Panc1 (cell line): ENCODE data around the gene CLNK. TPM values are rescaled to one million over a fixed set of nuclear protein-coding genes. Genes with fewer than 3 reads are reported as not detected.
A peak's percentile ranks its signal among the peaks of the same experiment; 100 is the strongest.

Source experiments
- ATAC-seq: fragments of 200-7000 bp; cut with Tn5 transposase; 2 replicates; pipeline ENCODE4 v1.9.1; 2020; ENCODE audit warnings: mild to moderate bottlenecking, moderate library complexity
- BruUV-seq: library from RNA; stranded (reverse); fragments of 400-500 nt; replicated peaks from 2 replicates; lab custom pipeline; 2021; lab: Mats Ljungman, UMichigan
- CTCF ChIA-PET: fragments of 300-600 bp; sonication (Branson Sonifier 250); formaldehyde crosslinking; loops from one replicate; lab custom pipeline; 2022; ENCODE audit warnings: antibody characterized with exemption; lab: Charles Lee
- POLR2A ChIA-PET: fragments of 300-600 bp; sonication (Branson Sonifier 250); formaldehyde crosslinking; loops from one replicate; lab custom pipeline; 2022; ENCODE audit warnings: antibody characterized with exemption; lab: Charles Lee
- DNase-seq: peaks from one replicate; pipeline ENCODE4 v3.0.0-alpha.2; 2010; ENCODE audit warnings: low read depth, low spot score
- H3K27ac ChIP-seq: 2 replicates; pipeline ENCODE4 v1.5.1; 2011; ENCODE audit warnings: mild to moderate bottlenecking, low read length, inconsistent platforms
- H3K27me3 ChIP-seq: fragments of 200-500 bp; sonication (Bioruptor generic); 2 replicates; pipeline ENCODE4 v1.6.0; 2014; ENCODE audit warnings: low read length, inconsistent platforms; ENCODE audit not compliant: control insufficient read depth, insufficient read depth
- H3K36me3 ChIP-seq: fragments of 200-500 bp; sonication (Bioruptor generic); 2 replicates; pipeline ENCODE4 v1.5.1; 2014; ENCODE audit warnings: inconsistent platforms, mild to moderate bottlenecking, low read length, moderate library complexity; ENCODE audit not compliant: control insufficient read depth, insufficient read depth
- H3K4me1 ChIP-seq: 2 replicates; pipeline ENCODE4 v1.5.1; 2011; ENCODE audit warnings: inconsistent platforms, mild to moderate bottlenecking, low read length, moderate library complexity; ENCODE audit not compliant: control insufficient read depth, insufficient read depth
- H3K4me3 ChIP-seq, 2 experiments: 2 replicates each; pipeline ENCODE4 v1.5.1; 2011 to 2012; ENCODE audit warnings: low read depth in 2 of 2, low read length in 2 of 2, mild to moderate bottlenecking in 2 of 2, inconsistent platforms in 1 of 2, moderate library complexity in 1 of 2
- H3K9me3 ChIP-seq: fragments of 200-500 bp; sonication (Bioruptor generic); 2 replicates; pipeline ENCODE4 v1.5.1; 2014; ENCODE audit warnings: low read depth, mild to moderate bottlenecking, inconsistent platforms, low read length, moderate library complexity; ENCODE audit not compliant: control insufficient read depth, insufficient read depth
- POLR2AphosphoS5 ChIP-seq: IDR thresholded peaks from 2 replicates; pipeline ENCODE4 v1.6.1; 2012; ENCODE audit warnings: mild to moderate bottlenecking, low read depth, low read length, moderate library complexity
- SIN3A ChIP-seq: IDR thresholded peaks from 2 replicates; pipeline ENCODE4 v1.6.1; 2012; ENCODE audit warnings: low read depth, mild to moderate bottlenecking, low read length, moderate library complexity, borderline replicate concordance; ENCODE audit not compliant: insufficient read depth
- TCF7L2 ChIP-seq: IDR thresholded peaks from 2 replicates; pipeline ENCODE4 v1.6.1; 2011; ENCODE audit warnings: mild to moderate bottlenecking, low read depth, low read length, inconsistent platforms
- in situ Hi-C: cut with HindIII; loops from 2 replicates; pipeline ENCODE4 v1.10.0; 2016; ENCODE audit warnings: low sequenced_read_pairs, low pct_unique_long_range_greater_than_20kb
- intact Hi-C: fragments of 100-400 bp; cut with micrococcal nuclease; formaldehyde crosslinking; loops from one replicate; pipeline ENCODE4 v1.10.0; 2022; ENCODE audit not compliant: unreplicated experiment
- total RNA-seq: library from RNA; stranded (reverse); gene quantifications from one replicate; pipeline ENCODE4 v1.2.1, GENCODE V29; 2021; ENCODE audit not compliant: unreplicated experiment
- TF ChIP-seq, protein P1 (sequence below): fragments of 450-650 bp; IDR thresholded peaks from 2 replicates; pipeline ENCODE4 v1.5.1; 2017; ENCODE audit warnings: mild to moderate bottlenecking
- TF ChIP-seq, protein P2 (sequence below), 2 experiments: IDR thresholded peaks; 2 replicates each; pipeline ENCODE4 v1.6.1; 2011 to 2012; ENCODE audit warnings: low read depth in 2 of 2, control low read depth in 1 of 2, low read length in 1 of 2, mild to moderate bottlenecking in 1 of 2, moderate library complexity in 1 of 2; ENCODE audit not compliant: insufficient read depth in 1 of 2

CLNK gene
- total RNA-seq, 1 experiment from 2014 or later, result not detected

DNA sequence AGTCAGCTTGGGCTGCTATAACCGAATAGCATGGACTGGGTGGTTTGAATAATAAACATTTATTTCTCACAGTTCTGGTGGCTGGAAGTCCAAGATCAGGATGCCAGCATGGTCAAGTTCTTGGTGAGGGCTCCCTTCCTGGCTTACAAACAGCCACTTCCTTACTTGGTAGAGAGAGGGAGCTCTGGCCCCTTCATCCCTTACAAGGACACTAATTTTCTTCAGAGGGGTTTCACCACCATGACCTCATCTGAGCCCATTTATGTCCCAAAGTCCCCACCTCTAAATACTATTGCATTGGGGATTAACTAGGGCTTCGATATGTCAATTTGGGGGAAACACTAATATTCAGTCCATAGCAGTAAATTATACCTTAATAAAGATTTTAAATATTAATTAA lies 61.8 kb downstream of the CLNK start:
- Histone ChIP-seq H3K9me3 (no peaks in the 10 kb centered on the region), H3K4me1 (no peaks in the 10 kb centered on the region), H3K27ac (no peak overlapping the region), H3K36me3 (no peaks in the 10 kb centered on the region), H3K27me3 (no peaks in the 10 kb centered on the region; the same call in 1 of the 2 replicates), H3K4me3 (no peak overlapping the region)
- TF ChIP-seq POLR2AphosphoS5 (no peak), SIN3A (no peak), TCF7L2 (no peak)
- TF ChIP-seq, protein P1, sequence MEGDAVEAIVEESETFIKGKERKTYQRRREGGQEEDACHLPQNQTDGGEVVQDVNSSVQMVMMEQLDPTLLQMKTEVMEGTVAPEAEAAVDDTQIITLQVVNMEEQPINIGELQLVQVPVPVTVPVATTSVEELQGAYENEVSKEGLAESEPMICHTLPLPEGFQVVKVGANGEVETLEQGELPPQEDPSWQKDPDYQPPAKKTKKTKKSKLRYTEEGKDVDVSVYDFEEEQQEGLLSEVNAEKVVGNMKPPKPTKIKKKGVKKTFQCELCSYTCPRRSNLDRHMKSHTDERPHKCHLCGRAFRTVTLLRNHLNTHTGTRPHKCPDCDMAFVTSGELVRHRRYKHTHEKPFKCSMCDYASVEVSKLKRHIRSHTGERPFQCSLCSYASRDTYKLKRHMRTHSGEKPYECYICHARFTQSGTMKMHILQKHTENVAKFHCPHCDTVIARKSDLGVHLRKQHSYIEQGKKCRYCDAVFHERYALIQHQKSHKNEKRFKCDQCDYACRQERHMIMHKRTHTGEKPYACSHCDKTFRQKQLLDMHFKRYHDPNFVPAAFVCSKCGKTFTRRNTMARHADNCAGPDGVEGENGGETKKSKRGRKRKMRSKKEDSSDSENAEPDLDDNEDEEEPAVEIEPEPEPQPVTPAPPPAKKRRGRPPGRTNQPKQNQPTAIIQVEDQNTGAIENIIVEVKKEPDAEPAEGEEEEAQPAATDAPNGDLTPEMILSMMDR, result peak; percentile 38
- TF ChIP-seq, protein P2, sequence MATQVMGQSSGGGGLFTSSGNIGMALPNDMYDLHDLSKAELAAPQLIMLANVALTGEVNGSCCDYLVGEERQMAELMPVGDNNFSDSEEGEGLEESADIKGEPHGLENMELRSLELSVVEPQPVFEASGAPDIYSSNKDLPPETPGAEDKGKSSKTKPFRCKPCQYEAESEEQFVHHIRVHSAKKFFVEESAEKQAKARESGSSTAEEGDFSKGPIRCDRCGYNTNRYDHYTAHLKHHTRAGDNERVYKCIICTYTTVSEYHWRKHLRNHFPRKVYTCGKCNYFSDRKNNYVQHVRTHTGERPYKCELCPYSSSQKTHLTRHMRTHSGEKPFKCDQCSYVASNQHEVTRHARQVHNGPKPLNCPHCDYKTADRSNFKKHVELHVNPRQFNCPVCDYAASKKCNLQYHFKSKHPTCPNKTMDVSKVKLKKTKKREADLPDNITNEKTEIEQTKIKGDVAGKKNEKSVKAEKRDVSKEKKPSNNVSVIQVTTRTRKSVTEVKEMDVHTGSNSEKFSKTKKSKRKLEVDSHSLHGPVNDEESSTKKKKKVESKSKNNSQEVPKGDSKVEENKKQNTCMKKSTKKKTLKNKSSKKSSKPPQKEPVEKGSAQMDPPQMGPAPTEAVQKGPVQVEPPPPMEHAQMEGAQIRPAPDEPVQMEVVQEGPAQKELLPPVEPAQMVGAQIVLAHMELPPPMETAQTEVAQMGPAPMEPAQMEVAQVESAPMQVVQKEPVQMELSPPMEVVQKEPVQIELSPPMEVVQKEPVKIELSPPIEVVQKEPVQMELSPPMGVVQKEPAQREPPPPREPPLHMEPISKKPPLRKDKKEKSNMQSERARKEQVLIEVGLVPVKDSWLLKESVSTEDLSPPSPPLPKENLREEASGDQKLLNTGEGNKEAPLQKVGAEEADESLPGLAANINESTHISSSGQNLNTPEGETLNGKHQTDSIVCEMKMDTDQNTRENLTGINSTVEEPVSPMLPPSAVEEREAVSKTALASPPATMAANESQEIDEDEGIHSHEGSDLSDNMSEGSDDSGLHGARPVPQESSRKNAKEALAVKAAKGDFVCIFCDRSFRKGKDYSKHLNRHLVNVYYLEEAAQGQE (IDR thresholded peaks at IDR 0.05; ENCODE audit: insufficient read depth in 1 of 2, low read depth in 2 of 2, low read length in 1 of 2), result no peak
- CTCF ChIA-PET, result no interaction called here
- POLR2A ChIA-PET, result no interaction called here
- DNase-seq (no peak), ATAC-seq (no peak)
- in situ Hi-C loops (no loop called here), intact Hi-C loops (no loop called here)
- no TSS peak for BruUV-seq

DNA sequence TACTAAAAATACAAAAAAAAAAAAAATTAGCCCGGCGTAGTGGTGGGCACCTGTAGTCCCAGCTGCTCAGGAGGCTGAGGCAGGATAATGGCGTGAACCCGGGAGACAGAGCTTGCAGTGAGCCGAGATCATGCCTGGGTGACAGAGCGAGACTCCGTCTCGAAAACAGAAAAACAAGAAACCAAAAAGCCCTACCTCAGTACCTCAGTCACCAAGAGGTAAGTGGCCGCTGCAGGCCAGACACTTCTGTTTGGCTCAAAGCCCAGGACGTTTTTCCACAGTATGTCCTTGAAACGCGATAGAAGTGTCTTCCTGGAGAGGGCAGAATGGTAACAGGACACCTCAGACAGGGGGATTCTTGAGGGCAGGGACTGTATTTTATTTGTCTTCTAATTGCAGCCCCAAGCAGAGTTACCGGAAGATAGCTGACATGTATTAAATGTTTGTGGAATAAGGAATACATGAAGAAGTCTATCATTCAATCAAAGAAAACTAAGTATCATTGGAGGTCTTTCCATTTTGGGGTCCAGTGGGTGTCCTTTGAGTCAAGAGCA lies 63.6 kb downstream of the CLNK start:
- ChIA-PET CTCF (no interaction called here), POLR2A (no interaction called here)
- BruUV-seq, result no TSS peak
- no peak for ATAC-seq
- DNase-seq, result no peak
- H3K4me1 ChIP-seq, result no peaks in the 10 kb centered on the region
- H3K27ac ChIP-seq, result no peak overlapping the region
- intact Hi-C loops, result no loop called here
- no peaks in the 10 kb centered on the region; the same call in 1 of the 2 replicates for H3K27me3 ChIP-seq
- in situ Hi-C loops, result no loop called here
- TF ChIP-seq, protein P2 (IDR thresholded peaks at IDR 0.05; ENCODE audit: insufficient read depth in 1 of 2, low read depth in 2 of 2, low read length in 1 of 2), result no peak
- TF ChIP-seq POLR2AphosphoS5 (no peak), SIN3A (no peak), TCF7L2 (no peak)
- TF ChIP-seq, protein P1, result no peak
- no peaks in the 10 kb centered on the region for H3K36me3 ChIP-seq
- no peaks in the 10 kb centered on the region for H3K9me3 ChIP-seq
- no peak overlapping the region for H3K4me3 ChIP-seq
